NCI-H1436 (cell line): ENCODE results near the gene LINS1.
"Not testable (repeated sequence)": the region's sequence is repeated elsewhere in the genome, so short reads cannot be mapped to it uniquely, and the experiment has no call there.

Source experiments
- DNase-seq: peaks from one replicate; lab custom pipeline; 2025; lab: John Stamatoyannopoulos, UW

LINS1 gene

GRCh38 chr15:100602823-100603393 is 924 bp upstream of the LINS1 start:
- no peak for DNase-seq

DNA sequence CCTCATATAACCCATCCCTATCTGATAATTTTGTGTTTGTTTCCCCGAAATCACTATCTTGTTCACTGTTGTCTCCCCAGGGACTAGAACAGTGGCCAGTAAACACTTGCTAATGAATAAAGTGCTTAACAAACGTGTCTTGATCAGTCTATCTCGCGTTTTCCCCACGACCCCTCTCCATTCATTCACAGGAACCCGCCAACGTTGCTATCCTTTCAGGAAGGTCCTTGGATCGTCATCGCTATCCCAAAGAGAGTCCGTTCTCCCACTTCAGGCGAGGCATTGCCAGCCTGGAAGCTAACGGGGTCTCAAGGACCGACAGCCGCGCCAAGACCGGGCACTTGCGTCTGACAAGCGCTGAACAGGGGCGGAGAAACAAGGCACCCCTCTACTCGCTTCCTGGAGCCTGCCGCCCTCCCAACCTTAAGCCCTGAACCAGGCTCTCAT is 344 bp downstream of the LINS1 start:
- DNase-seq, result no peak

DNA sequence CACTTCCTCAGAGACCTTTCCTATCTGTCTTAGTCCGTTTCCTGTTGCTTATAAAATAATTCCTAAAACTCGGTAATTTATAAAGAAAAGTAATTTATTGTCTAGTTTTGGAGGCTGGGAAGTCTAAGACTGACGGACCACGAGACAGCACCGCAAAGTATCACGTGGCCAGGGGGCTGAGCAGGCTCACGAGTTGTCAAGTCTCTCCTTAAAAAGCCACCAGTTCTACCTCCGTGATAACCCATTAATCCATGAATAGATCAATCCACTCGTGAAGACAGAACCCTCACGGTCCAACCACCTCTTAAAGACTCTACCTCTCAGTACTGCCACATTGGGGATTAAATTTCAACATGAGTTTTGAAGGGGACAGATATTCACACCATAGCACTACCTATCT is 821 bp downstream of the LINS1 start:
- DNase-seq, result no peak

- DNase-seq, result no peak
Measured at GRCh38 chr15:100598655-100599054, 3.3 kb downstream of the LINS1 start.

DNA sequence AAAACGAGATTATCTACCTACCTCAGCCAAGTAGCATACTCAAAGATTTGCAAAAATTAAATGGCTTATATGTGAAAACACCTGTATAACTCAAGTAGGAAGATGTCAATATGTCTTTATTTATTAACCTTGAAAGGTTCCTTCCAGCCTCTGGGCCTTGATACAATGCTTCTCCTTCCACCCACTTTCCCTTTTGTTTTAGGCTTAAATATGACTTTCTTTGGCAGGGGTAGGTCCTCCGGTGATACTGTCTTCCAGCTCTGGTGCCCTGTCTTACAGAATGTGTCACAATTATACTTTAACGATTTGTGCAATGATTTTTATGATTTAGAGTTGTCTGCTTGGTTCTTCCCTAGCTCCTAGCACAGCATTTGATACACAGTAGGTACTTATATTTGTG is 4.1 kb downstream of the LINS1 start:
- no peak for DNase-seq

DNA sequence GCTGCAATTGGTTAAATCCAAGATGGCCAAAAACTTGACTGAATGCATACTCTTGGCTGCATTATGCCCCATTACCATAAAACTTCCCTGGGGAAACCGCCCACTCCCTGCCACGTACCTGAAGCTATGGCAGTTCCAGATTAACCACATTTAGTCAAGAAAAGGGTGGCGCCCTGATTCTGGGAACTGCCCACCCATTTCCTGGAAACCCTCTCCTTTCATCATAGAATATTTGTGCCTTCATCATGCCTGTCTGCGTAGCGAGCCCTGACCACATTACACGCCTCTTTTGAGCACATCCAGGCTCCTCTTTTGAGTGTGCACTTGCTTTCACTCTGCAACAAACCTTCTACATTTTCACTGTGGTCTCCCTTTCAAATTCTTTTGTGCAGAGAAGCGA is 5.2 kb downstream of the LINS1 start:
- no peak for DNase-seq

GRCh38 chr15:100595964-100596363 is 6.0 kb downstream of the LINS1 start:
- DNase-seq, result no peak

DNA sequence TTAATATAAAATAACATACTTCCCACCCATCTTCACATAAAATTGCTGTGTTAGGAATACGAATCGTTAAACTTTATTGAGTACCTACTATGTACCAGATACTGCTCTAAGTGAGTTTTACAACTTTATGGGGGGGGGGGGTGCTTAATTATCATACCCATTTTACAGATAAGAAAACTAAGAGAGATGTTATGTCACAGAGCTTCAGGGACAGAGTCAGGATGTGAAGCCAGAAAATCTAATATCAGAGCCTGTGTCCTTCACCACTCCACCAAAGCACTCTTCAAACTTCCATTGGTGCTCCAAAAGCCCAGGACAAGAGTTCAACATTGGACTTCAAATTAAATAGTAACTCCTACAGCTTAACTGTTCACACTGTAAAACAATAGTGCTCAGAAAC is 8.6 kb downstream of the LINS1 start:
- no peak for DNase-seq

- DNase-seq, result no peak
Measured at GRCh38 chr15:100592898-100593297, 9.1 kb downstream of the LINS1 start.

GRCh38 chr15:100591835-100592234 is 10.1 kb downstream of the LINS1 start:
- no peak for DNase-seq

DNA sequence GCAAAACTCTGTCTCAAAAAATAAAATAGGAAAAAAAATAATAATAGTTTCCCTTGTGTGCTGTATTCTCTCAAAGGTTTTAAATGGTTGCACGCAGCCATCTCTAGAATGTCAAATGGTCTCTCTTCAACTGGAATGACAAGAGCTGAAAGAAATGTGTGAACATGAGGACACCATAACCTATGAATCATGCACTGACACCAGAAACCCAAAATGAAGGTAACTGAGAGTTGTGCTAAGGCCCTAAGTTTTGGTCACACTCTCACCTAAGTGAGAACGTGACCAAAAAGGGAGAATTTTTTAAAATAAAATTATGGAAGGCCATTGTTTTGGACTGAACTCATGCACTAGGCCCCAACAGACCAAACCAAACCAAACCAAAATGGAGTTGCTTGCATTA is 10.8 kb downstream of the LINS1 start:
- not testable (repeated sequence) for DNase-seq

GRCh38 chr15:100588638-100589242 is 13.2 kb downstream of the LINS1 start:
- no peak for DNase-seq

DNA sequence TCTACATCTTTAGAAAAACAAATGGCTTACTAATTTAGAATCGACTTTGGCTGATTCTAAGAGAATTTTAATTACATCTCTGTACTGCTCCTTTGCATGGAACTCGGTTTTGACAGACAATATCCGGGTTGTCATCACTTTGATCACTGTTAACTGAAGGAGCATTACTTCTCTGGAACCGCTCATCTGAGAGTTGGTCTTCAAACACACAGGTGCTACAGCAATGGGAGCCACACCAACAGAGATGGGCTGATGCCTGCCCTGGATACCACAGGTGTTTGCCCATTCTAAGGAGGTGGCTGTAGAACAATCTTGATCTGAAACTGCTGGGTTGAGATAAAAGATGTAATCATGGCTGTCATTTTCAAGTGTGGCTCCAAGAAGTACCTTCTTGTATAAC is 21.6 kb downstream of the LINS1 start:
- DNase-seq, result no peak

GRCh38 chr15:100573526-100573925 is 28.5 kb downstream of the LINS1 start:
- no peak for DNase-seq

DNA sequence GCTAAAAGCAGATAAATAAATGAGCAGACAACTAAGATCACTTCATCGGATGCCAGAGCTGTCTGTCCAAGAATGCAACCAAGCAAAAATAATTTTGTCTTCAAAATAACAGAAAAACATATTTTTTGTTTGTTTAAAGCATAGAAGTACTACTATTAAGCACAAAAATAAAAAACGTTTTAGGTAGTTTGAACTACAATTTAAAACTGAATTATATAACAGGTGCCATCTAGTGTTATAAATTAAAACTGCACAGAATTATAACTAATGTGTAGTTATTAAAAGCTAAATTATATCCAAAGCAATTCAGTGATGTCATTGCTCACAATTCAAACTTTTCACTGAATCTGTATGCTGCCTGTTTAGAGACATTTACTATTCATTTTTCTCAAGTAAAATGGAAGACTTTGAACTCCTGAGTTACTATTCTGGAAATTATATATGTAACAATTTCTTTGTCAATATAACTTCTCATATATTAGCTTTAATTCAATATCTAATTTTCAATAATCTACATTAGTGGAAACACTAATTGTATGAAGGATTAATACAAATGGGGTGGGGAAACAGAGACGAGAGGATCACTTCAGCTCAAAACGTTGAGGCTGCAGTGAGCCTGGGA is 29.5 kb downstream of the LINS1 start:
- DNase-seq, result no peak

GRCh38 chr15:100571592-100572167 is 30.3 kb downstream of the LINS1 start:
- no peak for DNase-seq

GRCh38 chr15:100570735-100571313 is 31.2 kb downstream of the LINS1 start:
- no peak for DNase-seq

DNA sequence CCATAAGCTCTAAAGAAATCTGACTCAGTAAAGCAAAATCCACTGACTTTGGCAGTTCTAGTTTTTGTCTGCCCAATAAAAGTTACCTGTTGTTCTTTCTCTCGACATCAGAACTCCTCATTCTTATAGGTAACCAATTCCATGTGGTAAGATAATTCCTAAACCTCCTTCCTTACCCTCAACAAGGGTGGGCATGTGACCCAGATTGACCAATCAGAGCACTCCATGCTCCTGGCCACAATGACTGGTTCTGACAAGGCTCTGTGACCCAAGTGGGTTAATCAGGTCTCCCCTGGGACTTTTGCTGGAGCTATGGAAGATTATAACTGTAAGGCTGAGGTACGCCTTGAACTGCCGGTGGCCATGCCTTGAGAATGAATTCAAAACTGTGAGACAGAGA is 31.7 kb downstream of the LINS1 start:
- no peak for DNase-seq

GRCh38 chr15:100569391-100569790 is 32.6 kb downstream of the LINS1 start:
- DNase-seq, result no peak

GRCh38 chr15:100566850-100567628 is 34.9 kb downstream of the LINS1 start:
- DNase-seq, result no peak

- no peak for DNase-seq
Measured at GRCh38 chr15:100565591-100565990, 36.4 kb downstream of the LINS1 start.

GRCh38 chr15:100560323-100560722 is 41.7 kb downstream of the LINS1 start:
- no peak for DNase-seq
